GM21576 (cell line): ENCODE results near the gene UBE2D4.
"Not testable (repeated sequence)": the region's sequence is repeated elsewhere in the genome, so short reads cannot be mapped to it uniquely, and the experiment has no call there.

Experiments used
- ATAC-seq: cut with Tn5 transposase; IDR thresholded peaks from one replicate; pipeline ENCODE4 v1.9.1; 2021; ENCODE audit warnings: mild to moderate bottlenecking, moderate library complexity; ENCODE audit not compliant: unreplicated experiment

UBE2D4 gene

GRCh38 chr7:43925984-43926797 is at the start of gene UBE2D4:
Gene UBE2D4 (plus strand): TSS chr7:43926436. CDS start chr7:43926533, 97 bp downstream.
- peak; percentile 91 for ATAC-seq

- ATAC-seq, result no peak
Observed at GRCh38 chr7:43876976-43877745, 49.1 kb upstream of the UBE2D4 start.

- no peak for ATAC-seq
Observed at GRCh38 chr7:43877968-43878864, 48.0 kb upstream of the UBE2D4 start.

- ATAC-seq, result no peak
Observed at GRCh38 chr7:43878867-43879266, 47.4 kb upstream of the UBE2D4 start.

- no peak for ATAC-seq
Observed at GRCh38 chr7:43879477-43879876, 46.8 kb upstream of the UBE2D4 start.

- ATAC-seq, result no peak
Observed at GRCh38 chr7:43880596-43880995, 45.6 kb upstream of the UBE2D4 start.

GRCh38 chr7:43884209-43884608 is 42.0 kb upstream of the UBE2D4 start:
- no peak for ATAC-seq

- ATAC-seq, result no peak
Observed at GRCh38 chr7:43884617-43885016, 41.6 kb upstream of the UBE2D4 start.

- no peak for ATAC-seq
Observed at GRCh38 chr7:43888993-43889945, 37.0 kb upstream of the UBE2D4 start.

- ATAC-seq, result no peak
Observed at GRCh38 chr7:43890468-43890867, 35.8 kb upstream of the UBE2D4 start.

- ATAC-seq, result no peak
Observed at GRCh38 chr7:43891069-43891955, 34.9 kb upstream of the UBE2D4 start.

- ATAC-seq, result no peak
Observed at GRCh38 chr7:43895847-43896415, 30.3 kb upstream of the UBE2D4 start.

- ATAC-seq, result not testable (repeated sequence)
Observed at GRCh38 chr7:43898571-43898970, 27.7 kb upstream of the UBE2D4 start.

- ATAC-seq, result no peak
Observed at GRCh38 chr7:43902542-43903054, 23.6 kb upstream of the UBE2D4 start.

- ATAC-seq, result no peak
Observed at GRCh38 chr7:43904533-43905208, 21.6 kb upstream of the UBE2D4 start.

GRCh38 chr7:43905209-43905946 is 20.9 kb upstream of the UBE2D4 start:
- no peak for ATAC-seq

GRCh38 chr7:43905956-43906330 is 20.3 kb upstream of the UBE2D4 start:
- ATAC-seq, result peak; percentile 29
